H1 (cell line): ENCODE results near the gene SYNJ2BP. TPM values are rescaled to one million over a fixed set of nuclear protein-coding genes. Genes with fewer than 3 reads are reported as not detected.

Experiments
- CTCF ChIA-PET: fragments of 300-600 bp; sonication (Branson Sonifier 250); formaldehyde crosslinking; loops from one replicate; lab custom pipeline; 2021; ENCODE audit not compliant: partially characterized antibody; lab: Charles Lee
- POLR2A ChIA-PET: fragments of 300-600 bp; sonication (Branson Sonifier 250); formaldehyde crosslinking; loops from one replicate; lab custom pipeline; 2021; ENCODE audit warnings: inconsistent platforms; ENCODE audit not compliant: partially characterized antibody; lab: Charles Lee
- DNase-seq, 2 experiments: peaks; one replicate each; pipeline versions ENCODE4 v3.0.0 to v3.0.0-alpha.2; 2010 to 2022; ENCODE audit warnings: low spot score in 2 of 2, low read depth in 1 of 2, mixed read lengths in 1 of 2
- FAIRE-seq: peaks from 2 replicates; lab custom pipeline; 2011; peaks lifted over from hg19 to GRCh38; lab: Jason Lieb, UNC
- H2AFZ ChIP-seq: 2 replicates; pipeline ENCODE4 v1.8.1; 2012; ENCODE audit warnings: low read length, inconsistent platforms
- H2AK5ac ChIP-seq: 2 replicates; pipeline ENCODE4 v1.6.1; 2013; ENCODE audit warnings: low read depth, low read length
- H2BK120ac ChIP-seq: replicated peaks from 2 replicates; pipeline ENCODE3; 2013; ENCODE audit warnings: low read depth, low read length, inconsistent platforms
- H2BK12ac ChIP-seq: 2 replicates; pipeline ENCODE4 v1.6.1; 2013; ENCODE audit warnings: low read depth, low read length
- H2BK15ac ChIP-seq: 2 replicates; pipeline ENCODE4 v1.6.1; 2013; ENCODE audit warnings: low read length
- H2BK20ac ChIP-seq: 2 replicates; pipeline ENCODE4 v1.6.1; 2013; ENCODE audit warnings: low read length
- H2BK5ac ChIP-seq: 2 replicates; pipeline ENCODE4 v1.6.1; 2013; ENCODE audit warnings: low read depth, low read length
- H3K14ac ChIP-seq: 2 replicates; pipeline ENCODE4 v1.6.1; 2013; ENCODE audit warnings: inconsistent platforms; ENCODE audit not compliant: insufficient read length
- H3K18ac ChIP-seq: 2 replicates; pipeline ENCODE4 v1.6.1; 2013; ENCODE audit warnings: low read length; ENCODE audit errors: extremely low read depth
- H3K23ac ChIP-seq: 2 replicates; pipeline ENCODE4 v1.6.1; 2013; ENCODE audit warnings: inconsistent platforms; ENCODE audit not compliant: insufficient read length
- H3K23me2 ChIP-seq: 2 replicates; pipeline ENCODE4 v1.6.1; 2013; ENCODE audit warnings: low read depth, low read length
- H3K27ac ChIP-seq: 2 replicates; pipeline ENCODE4 v1.6.1; 2011; ENCODE audit warnings: low read depth, low read length, inconsistent platforms
- H3K27me3 ChIP-seq, 4 experiments: replicated peaks in 1 of 4; 1 replicate in 1 of 4; 2 replicates in 3 of 4; pipeline versions ENCODE4 v1.6.1 to v1.8.1; 2011 to 2013; ENCODE audit warnings: low read length in 3 of 4, mild to moderate bottlenecking in 3 of 4, inconsistent platforms in 2 of 4, mixed read lengths in 2 of 4, moderate library complexity in 1 of 4; ENCODE audit not compliant: control insufficient read depth in 3 of 4, insufficient read depth in 3 of 4; ENCODE audit errors: extremely low read depth in 1 of 4
- H3K36me3 ChIP-seq, 4 experiments: 2 replicates each; pipeline versions ENCODE4 v1.6.1 to v1.8.1; 2011 to 2013; ENCODE audit warnings: mild to moderate bottlenecking in 4 of 4, low read length in 3 of 4, moderate library complexity in 2 of 4, control low read depth in 1 of 4, inconsistent platforms in 1 of 4; ENCODE audit not compliant: insufficient read depth in 4 of 4, control insufficient read depth in 2 of 4
- H3K4ac ChIP-seq: replicated peaks from 2 replicates; pipeline ENCODE3; 2013; ENCODE audit warnings: low read length, low read depth, mixed read lengths, inconsistent platforms; ENCODE audit not compliant: insufficient read length
- H3K4me1 ChIP-seq, 4 experiments: replicated peaks in 1 of 4; 1 replicate in 1 of 4; 2 replicates in 3 of 4; pipeline versions ENCODE4 v1.6.1 to v1.8.1; 2011 to 2013; ENCODE audit warnings: low read length in 3 of 4, inconsistent platforms in 2 of 4, mixed read lengths in 1 of 4; ENCODE audit not compliant: insufficient read depth in 4 of 4, control insufficient read depth in 3 of 4
- H3K4me2 ChIP-seq, 2 experiments: 2 replicates each; pipeline versions ENCODE4 v1.6.1 to v1.8.1; 2011 to 2013; ENCODE audit warnings: low read depth in 2 of 2, low read length in 2 of 2, control low read depth in 1 of 2, inconsistent platforms in 1 of 2, mild to moderate bottlenecking in 1 of 2; ENCODE audit not compliant: insufficient read depth in 1 of 2
- H3K4me3 ChIP-seq, 4 experiments: fragments of 200-600, 300-600 bp in 1 of 4; sonication (generic), shearing (Covaris generic), sonication (Bioruptor Twin) in 1 of 4; 2 replicates each; pipeline versions ENCODE4 v1.5.1 to v1.8.1; 2011 to 2016; ENCODE audit warnings: low read length in 4 of 4, low read depth in 3 of 4, control low read depth in 2 of 4, inconsistent platforms in 2 of 4, mild to moderate bottlenecking in 2 of 4, mixed read lengths in 1 of 4, moderate library complexity in 1 of 4; ENCODE audit not compliant: insufficient read depth in 2 of 4; ENCODE audit errors: extremely low read depth in 1 of 4
- H3K56ac ChIP-seq: replicated peaks from 2 replicates; pipeline ENCODE3; 2013; ENCODE audit warnings: low read depth, mild to moderate bottlenecking, mixed read lengths, low read length, inconsistent platforms; ENCODE audit not compliant: insufficient read length
- H3K79me1 ChIP-seq: 2 replicates; pipeline ENCODE4 v1.6.1; 2013; ENCODE audit warnings: low read depth, low read length, control low read depth
- H3K79me2 ChIP-seq, 2 experiments: 2 replicates each; pipeline versions ENCODE4 v1.6.1 to v1.8.1; 2012 to 2013; ENCODE audit warnings: low read length in 2 of 2, mild to moderate bottlenecking in 2 of 2, inconsistent platforms in 1 of 2; ENCODE audit not compliant: insufficient read depth in 2 of 2, control insufficient read depth in 1 of 2
- H3K9ac ChIP-seq, 4 experiments: replicated peaks in 1 of 4; 1 replicate in 1 of 4; 2 replicates in 3 of 4; pipeline versions ENCODE4 v1.6.1 to v1.8.1; 2011 to 2013; ENCODE audit warnings: low read depth in 3 of 4, low read length in 3 of 4, control low read depth in 2 of 4, mild to moderate bottlenecking in 2 of 4, moderate library complexity in 2 of 4, inconsistent platforms in 1 of 4; ENCODE audit errors: extremely low read depth in 1 of 4
- H3K9me3 ChIP-seq, 2 experiments: 2 replicates each; pipeline versions ENCODE4 v1.6.1 to v1.8.1; 2012 to 2013; ENCODE audit warnings: mild to moderate bottlenecking in 2 of 2, moderate library complexity in 2 of 2, control low read depth in 1 of 2, inconsistent platforms in 1 of 2, low read depth in 1 of 2, low read length in 1 of 2, mixed read lengths in 1 of 2; ENCODE audit not compliant: insufficient read depth in 2 of 2
- H4K20me1 ChIP-seq, 2 experiments: replicated peaks in 1 of 2; 2 replicates each; pipeline versions ENCODE3 to v1.8.1; 2011 to 2013; ENCODE audit warnings: inconsistent platforms in 2 of 2, low read length in 2 of 2, mild to moderate bottlenecking in 1 of 2; ENCODE audit not compliant: insufficient read depth in 2 of 2, control insufficient read depth in 1 of 2
- H4K5ac ChIP-seq: 2 replicates; pipeline ENCODE4 v1.6.1; 2013; ENCODE audit warnings: low read length, low read depth, mixed read lengths, inconsistent platforms; ENCODE audit not compliant: insufficient read length
- H4K8ac ChIP-seq: 2 replicates; pipeline ENCODE4 v1.8.0; 2013; ENCODE audit warnings: mild to moderate bottlenecking, moderate library complexity, low read length, inconsistent platforms; ENCODE audit not compliant: insufficient read depth; ENCODE audit errors: extremely low read depth
- H4K91ac ChIP-seq: replicated peaks from 2 replicates; pipeline ENCODE3; 2013; ENCODE audit warnings: low read length, mixed read lengths, inconsistent platforms; ENCODE audit not compliant: insufficient read length
- CBX5 ChIP-seq: fragments of 300-800, 300-1000 bp; sonication (generic); IDR thresholded peaks from 2 replicates; pipeline ENCODE4 v1.7.1; 2016; ENCODE audit warnings: antibody characterized with exemption, low read length, low read depth
- CBX8 ChIP-seq: fragments of 300-800, 300-1000 bp; sonication (generic); IDR thresholded peaks from 2 replicates; pipeline ENCODE4 v1.7.1; 2016; ENCODE audit warnings: low read depth, low read length, borderline replicate concordance
- JUN ChIP-seq: IDR thresholded peaks from 2 replicates; pipeline ENCODE4 v1.6.1; 2011; ENCODE audit warnings: low read depth, mild to moderate bottlenecking, improper control_type of control experiment, low read length
- JUND ChIP-seq: IDR thresholded peaks from 2 replicates; pipeline ENCODE4 v1.6.1; 2011; ENCODE audit warnings: mild to moderate bottlenecking, improper control_type of control experiment, low read length
- RXRA ChIP-seq: IDR thresholded peaks from 2 replicates; pipeline ENCODE4 v1.6.1; 2011; ENCODE audit warnings: low read depth, mild to moderate bottlenecking, low read length, moderate library complexity; ENCODE audit not compliant: insufficient read depth
- TEAD4 ChIP-seq: IDR thresholded peaks from 2 replicates; pipeline ENCODE4 v1.6.1; 2012; ENCODE audit warnings: low read depth, low read length, inconsistent platforms, mixed read lengths
- WGBS, 2 experiments: shearing (Covaris generic) in 1 of 2; methylation state at CpG; one replicate each; pipeline versions ENCODE4 v1.1.6 to v1.1.7; 2013 to 2015; ENCODE audit warnings: low lambda C conversion rate in 2 of 2, mixed read lengths in 2 of 2, inconsistent platforms in 1 of 2, low coverage in 1 of 2, missing lambda C conversion rate in 1 of 2; ENCODE audit not compliant: insufficient replicate concordance in 2 of 2, insufficient coverage in 1 of 2, insufficient read length in 1 of 2; ENCODE audit errors: extremely low coverage in 1 of 2, missing lambda C conversion rate in 1 of 2; 5-methylcytosine and 5-hydroxymethylcytosine counted together
- polyA plus RNA-seq, 7 experiments: library from polyadenylated mRNA; depleted of rRNA in 3 of 7; stranded (reverse) in 5 of 7; unstranded in 2 of 7; fragments of >200 nt in 5 of 7; fragments of 200-250 nt in 2 of 7; gene quantifications; 1 replicate in 5 of 7; 2 replicates in 1 of 7; 4 replicates in 1 of 7; pipeline versions ENCODE4 v1.2.1 to v1.2.3, GENCODE V29; 2011 to 2013; ENCODE audit warnings: missing spikeins in 2 of 7, mixed read lengths in 2 of 7
- total RNA-seq: library from RNA; stranded (reverse); fragmentation: NEBNext Ultra II Directional; extraction: Animal tissue kit (Norgen Biotek cat#: 25700); gene quantifications from 2 replicates; pipeline ENCODE4 v1.2.1, GENCODE V29; 2021
- TF ChIP-seq, protein P1 (sequence below): IDR thresholded peaks from 2 replicates; pipeline ENCODE4 v1.6.1; 2012; ENCODE audit warnings: low read length, inconsistent platforms

Gene SYNJ2BP
- total and polyA plus RNA-seq, 2 of the 8 experiments (the other 6 are each of a cell fraction or from before 2014, with no cell fraction given): 9.6 to 30.6 TPM

DNA sequence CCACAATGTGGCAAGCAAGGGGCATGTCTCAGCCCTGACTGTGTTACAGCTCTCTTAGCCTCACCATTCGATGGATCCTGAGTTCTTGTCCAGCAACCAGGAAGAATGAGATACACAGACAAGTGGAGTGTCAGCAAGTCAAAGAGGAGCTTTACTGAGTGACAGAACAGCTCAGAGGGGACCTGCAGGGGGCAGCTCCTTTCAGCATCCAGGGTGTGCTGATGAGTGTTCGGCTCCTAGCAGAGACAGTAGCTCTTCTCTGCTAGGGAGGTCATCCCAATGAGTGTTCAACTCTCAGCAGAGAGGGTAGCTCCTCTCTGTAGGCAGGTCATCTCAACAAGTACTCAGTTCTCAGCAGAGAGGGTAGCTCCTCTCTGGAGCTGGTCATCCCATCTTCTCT is 19.1 kb downstream of the SYNJ2BP start:
- Histone ChIP-seq H3K56ac (no peak overlapping the region), H3K4me3 (no peak overlapping the region), H2BK20ac (no peak overlapping the region), H4K20me1 (no peaks in the 10 kb centered on the region), H3K4ac (no peak overlapping the region), H3K79me1 (peaks cover 3% of the 10 kb centered on the region), H3K14ac (no peak overlapping the region), H3K18ac (no peak overlapping the region), H2AK5ac (no peak overlapping the region), H3K79me2 (peaks cover 0 to 24% of the 10 kb centered on the region in 2 experiments; a peak in 2 of 4 replicates), H3K36me3 (no peaks in the 10 kb centered on the region), H2BK5ac (no peak overlapping the region), H2BK12ac (no peak overlapping the region), H4K91ac (no peak overlapping the region), H4K5ac (no peak overlapping the region), H3K4me2 (no peak overlapping the region), H4K8ac (no peak overlapping the region), H3K9ac (no peak overlapping the region), H3K9me3 (no peaks in the 10 kb centered on the region), H2BK15ac (no peak overlapping the region), H3K23me2 (no peaks in the 10 kb centered on the region), H2AFZ (no peak overlapping the region), H3K23ac (no peak overlapping the region), H3K4me1 (peaks cover 0 to 9% (median 4%) of the 10 kb centered on the region in 4 experiments; a peak in 5 of 7 replicates), H3K27ac (no peak overlapping the region), H3K27me3 (no peaks in the 10 kb centered on the region), H2BK120ac (no peak overlapping the region)
- CTCF ChIA-PET: interaction anchor here (0.6 to 2.1 kb wide), 10 partner anchors 9 to 324 kb away, joined by 3 to 8 read pairs (median 3); no protein-coding TSS in a partner anchor
- FAIRE-seq (no peak), DNase-seq (no peak)
- WGBS, 2 experiments: 87% methylated on average over 2 of the region's 2 CpGs; no CpG with 5 or more reads in 1 of the 2 experiments
- POLR2A ChIA-PET: no interaction called here
- TF ChIP-seq, protein P1, sequence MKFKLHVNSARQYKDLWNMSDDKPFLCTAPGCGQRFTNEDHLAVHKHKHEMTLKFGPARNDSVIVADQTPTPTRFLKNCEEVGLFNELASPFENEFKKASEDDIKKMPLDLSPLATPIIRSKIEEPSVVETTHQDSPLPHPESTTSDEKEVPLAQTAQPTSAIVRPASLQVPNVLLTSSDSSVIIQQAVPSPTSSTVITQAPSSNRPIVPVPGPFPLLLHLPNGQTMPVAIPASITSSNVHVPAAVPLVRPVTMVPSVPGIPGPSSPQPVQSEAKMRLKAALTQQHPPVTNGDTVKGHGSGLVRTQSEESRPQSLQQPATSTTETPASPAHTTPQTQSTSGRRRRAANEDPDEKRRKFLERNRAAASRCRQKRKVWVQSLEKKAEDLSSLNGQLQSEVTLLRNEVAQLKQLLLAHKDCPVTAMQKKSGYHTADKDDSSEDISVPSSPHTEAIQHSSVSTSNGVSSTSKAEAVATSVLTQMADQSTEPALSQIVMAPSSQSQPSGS: no peak
- TF ChIP-seq CBX5 (no peak), RXRA (no peak), CBX8 (no peak), JUND (no peak), TEAD4 (no peak), JUN (no peak)
- TF ChIP-seq, all 59 proteins: peak for 0
